Thymus (tissue), 11 donors: ENCODE data around the gene UQCC2. TPM values are rescaled to one million over a fixed set of nuclear protein-coding genes. Genes with fewer than 3 reads are reported as not detected.

Source experiments
- DNase-seq, 9 donors: peaks; one replicate each; pipeline ENCODE4 v3.0.0-alpha.2; 2013; ENCODE audit warnings: low spot score in 9 of 9, low read depth in 6 of 9, missing footprints in 1 of 9
- H3K27ac ChIP-seq, 2 donors: one replicate each; pipeline ENCODE4 v1.5.1; 2013; ENCODE audit warnings: control low read depth in 1 of 2, low read depth in 1 of 2, low read length in 1 of 2, mild to moderate bottlenecking in 1 of 2, moderate library complexity in 1 of 2
- H3K27me3 ChIP-seq, 2 donors: one replicate each; pipeline ENCODE4 v1.5.1; 2013; ENCODE audit warnings: low read length in 1 of 2; ENCODE audit not compliant: control insufficient read depth in 2 of 2, insufficient read depth in 1 of 2
- H3K36me3 ChIP-seq, 2 donors: one replicate each; pipeline ENCODE4 v1.5.1; 2013; ENCODE audit warnings: low read length in 1 of 2, mild to moderate bottlenecking in 1 of 2, moderate library complexity in 1 of 2; ENCODE audit not compliant: control insufficient read depth in 2 of 2, insufficient read depth in 2 of 2
- H3K4me1 ChIP-seq, 2 donors: one replicate each; pipeline ENCODE4 v1.5.1; 2013; ENCODE audit warnings: low read length in 2 of 2; ENCODE audit not compliant: control insufficient read depth in 2 of 2, insufficient read depth in 2 of 2
- H3K4me3 ChIP-seq, 2 donors: one replicate each; pipeline ENCODE4 v1.5.1; 2013; ENCODE audit warnings: low read length in 2 of 2, control low read depth in 1 of 2, mild to moderate bottlenecking in 1 of 2
- H3K9me3 ChIP-seq, 2 donors: one replicate each; pipeline ENCODE4 v1.5.1; 2013; ENCODE audit warnings: low read length in 1 of 2, mild to moderate bottlenecking in 1 of 2; ENCODE audit not compliant: control insufficient read depth in 2 of 2, insufficient read depth in 1 of 2
- WGBS: extraction: QIAGEN DNeasy Blood & Tissue Kit; methylation state at CpG from one replicate; pipeline ENCODE4 v1.1.7; 2013; 5-methylcytosine and 5-hydroxymethylcytosine counted together
- polyA plus RNA-seq: library from polyadenylated mRNA; stranded (reverse); fragments of 200-250 nt; gene quantifications from one replicate; pipeline ENCODE4 v1.2.3, GENCODE V29; 2013
- total RNA-seq: library from RNA; stranded (reverse); fragments of 120-200 nt; gene quantifications from one replicate; pipeline ENCODE4 v1.2.4, GENCODE V29; 2013
- donor health status: healthy.

Gene UQCC2
- total and polyA plus RNA-seq, 2 donors: 67.3 to 88.4 TPM

- no peak for DNase-seq
- H3K36me3 ChIP-seq: no peaks in the 10 kb centered on the region
- H3K9me3 ChIP-seq: no peaks in the 10 kb centered on the region
- 62% methylated on average over 14 of the region's 14 CpGs for WGBS
- no peak overlapping the region for H3K4me3 ChIP-seq
- peaks cover 0 to 9% of the 10 kb centered on the region in 2 donors for H3K4me1 ChIP-seq
- peak overlapping the region in 1 of 2 donors; percentile 62 for H3K27ac ChIP-seq
- peaks cover 0 to 34% of the 10 kb centered on the region in 2 donors for H3K27me3 ChIP-seq
Measured at GRCh38 chr6:33746036-33746600, 34.6 kb upstream of the UQCC2 start.

- 95% methylated on average over 7 of the region's 7 CpGs for WGBS
- DNase-seq: no peak
- no peaks in the 10 kb centered on the region for H3K36me3 ChIP-seq
- no peak overlapping the region for H3K27ac ChIP-seq
- peaks cover 0 to 34% of the 10 kb centered on the region in 2 donors for H3K27me3 ChIP-seq
- peaks cover 0 to 6% of the 10 kb centered on the region in 2 donors for H3K4me1 ChIP-seq
- no peak overlapping the region for H3K4me3 ChIP-seq
- H3K9me3 ChIP-seq: no peaks in the 10 kb centered on the region
Measured at GRCh38 chr6:33745548-33745947, 34.0 kb upstream of the UQCC2 start.

GRCh38 chr6:33744895-33745546, 33.5 kb upstream of the UQCC2 start:
- peaks cover 0 to 34% of the 10 kb centered on the region in 2 donors for H3K27me3 ChIP-seq
- H3K4me1 ChIP-seq: peaks cover 0 to 5% of the 10 kb centered on the region in 2 donors
- H3K36me3 ChIP-seq: no peaks in the 10 kb centered on the region
- peak overlapping the region in 1 of 2 donors; percentile 68 for H3K27ac ChIP-seq
- 89% methylated on average over 13 of the region's 13 CpGs for WGBS
- DNase-seq: no peak
- H3K9me3 ChIP-seq: no peaks in the 10 kb centered on the region
- H3K4me3 ChIP-seq: no peak overlapping the region

GRCh38 chr6:33744001-33744848, 32.7 kb upstream of the UQCC2 start:
- peak in 8 of 9 donors; percentile 38 to 80 (median 64) for DNase-seq
- Histone ChIP-seq H3K9me3 (no peaks in the 10 kb centered on the region), H3K36me3 (no peaks in the 10 kb centered on the region), H3K27ac (peak overlapping the region in 1 of 2 donors; percentile 46), H3K4me3 (no peak overlapping the region), H3K4me1 (peaks cover 0 to 5% of the 10 kb centered on the region in 2 donors), H3K27me3 (peaks cover 0 to 36% of the 10 kb centered on the region in 2 donors)
- 46% methylated on average over 11 of the region's 11 CpGs for WGBS

GRCh38 chr6:33742837-33743236, 31.3 kb upstream of the UQCC2 start:
- no peak for DNase-seq
- H3K27ac ChIP-seq: no peak overlapping the region
- WGBS: 88% methylated on average over 7 of the region's 7 CpGs
- H3K4me1 ChIP-seq: peaks cover 0 to 5% of the 10 kb centered on the region in 2 donors
- no peak overlapping the region for H3K4me3 ChIP-seq
- H3K9me3 ChIP-seq: no peaks in the 10 kb centered on the region
- H3K27me3 ChIP-seq: peaks cover 0 to 29% of the 10 kb centered on the region in 2 donors
- no peaks in the 10 kb centered on the region for H3K36me3 ChIP-seq

- Histone ChIP-seq H3K27me3 (peaks cover 0 to 29% of the 10 kb centered on the region in 2 donors), H3K9me3 (no peaks in the 10 kb centered on the region), H3K36me3 (no peaks in the 10 kb centered on the region), H3K4me3 (no peak overlapping the region), H3K4me1 (peaks cover 0 to 5% of the 10 kb centered on the region in 2 donors), H3K27ac (no peak overlapping the region)
- WGBS: 86% methylated on average over 9 of the region's 9 CpGs
- DNase-seq: no peak
Measured at GRCh38 chr6:33742092-33742491, 30.6 kb upstream of the UQCC2 start.

- 93% methylated on average over 5 of the region's 5 CpGs for WGBS
- H3K4me3 ChIP-seq: no peak overlapping the region
Measured at GRCh38 chr6:33740794-33741193, 29.3 kb upstream of the UQCC2 start.

GRCh38 chr6:33740204-33740608, 28.7 kb upstream of the UQCC2 start:
- Histone ChIP-seq H3K4me3 (no peak overlapping the region), H3K36me3 (no peaks in the 10 kb centered on the region), H3K4me1 (peaks cover 0 to 5% of the 10 kb centered on the region in 2 donors), H3K27ac (no peak overlapping the region), H3K9me3 (no peaks in the 10 kb centered on the region), H3K27me3 (peaks cover 0 to 21% of the 10 kb centered on the region in 2 donors)
- 91% methylated on average over 6 of the region's 6 CpGs for WGBS
- no peak for DNase-seq

More at GRCh38 chr6:33740794-33741193, 29.3 kb upstream of the UQCC2 start:
- peaks cover 0 to 5% of the 10 kb centered on the region in 2 donors for H3K4me1 ChIP-seq
- H3K36me3 ChIP-seq: no peaks in the 10 kb centered on the region
- no peak for DNase-seq
- no peaks in the 10 kb centered on the region for H3K9me3 ChIP-seq
- no peak overlapping the region for H3K27ac ChIP-seq
- H3K27me3 ChIP-seq: peaks cover 0 to 21% of the 10 kb centered on the region in 2 donors

GRCh38 chr6:33739571-33739970, 28.1 kb upstream of the UQCC2 start:
- 93% methylated on average over 5 of the region's 5 CpGs for WGBS

More at GRCh38 chr6:33739571-33739970, 28.1 kb upstream of the UQCC2 start:
- Histone ChIP-seq H3K36me3 (no peaks in the 10 kb centered on the region), H3K4me3 (no peak overlapping the region), H3K4me1 (peaks cover 0 to 5% of the 10 kb centered on the region in 2 donors), H3K9me3 (no peaks in the 10 kb centered on the region), H3K27ac (no peak overlapping the region), H3K27me3 (peaks cover 0 to 21% of the 10 kb centered on the region in 2 donors)
- DNase-seq: no peak
